8988T (cell line): ENCODE measurements around the gene ATF4.

ENCODE experiments used
- DNase-seq: peaks from one replicate; pipeline ENCODE4 v3.0.0; 2011

Gene ATF4, protein sequence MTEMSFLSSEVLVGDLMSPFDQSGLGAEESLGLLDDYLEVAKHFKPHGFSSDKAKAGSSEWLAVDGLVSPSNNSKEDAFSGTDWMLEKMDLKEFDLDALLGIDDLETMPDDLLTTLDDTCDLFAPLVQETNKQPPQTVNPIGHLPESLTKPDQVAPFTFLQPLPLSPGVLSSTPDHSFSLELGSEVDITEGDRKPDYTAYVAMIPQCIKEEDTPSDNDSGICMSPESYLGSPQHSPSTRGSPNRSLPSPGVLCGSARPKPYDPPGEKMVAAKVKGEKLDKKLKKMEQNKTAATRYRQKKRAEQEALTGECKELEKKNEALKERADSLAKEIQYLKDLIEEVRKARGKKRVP

DNA sequence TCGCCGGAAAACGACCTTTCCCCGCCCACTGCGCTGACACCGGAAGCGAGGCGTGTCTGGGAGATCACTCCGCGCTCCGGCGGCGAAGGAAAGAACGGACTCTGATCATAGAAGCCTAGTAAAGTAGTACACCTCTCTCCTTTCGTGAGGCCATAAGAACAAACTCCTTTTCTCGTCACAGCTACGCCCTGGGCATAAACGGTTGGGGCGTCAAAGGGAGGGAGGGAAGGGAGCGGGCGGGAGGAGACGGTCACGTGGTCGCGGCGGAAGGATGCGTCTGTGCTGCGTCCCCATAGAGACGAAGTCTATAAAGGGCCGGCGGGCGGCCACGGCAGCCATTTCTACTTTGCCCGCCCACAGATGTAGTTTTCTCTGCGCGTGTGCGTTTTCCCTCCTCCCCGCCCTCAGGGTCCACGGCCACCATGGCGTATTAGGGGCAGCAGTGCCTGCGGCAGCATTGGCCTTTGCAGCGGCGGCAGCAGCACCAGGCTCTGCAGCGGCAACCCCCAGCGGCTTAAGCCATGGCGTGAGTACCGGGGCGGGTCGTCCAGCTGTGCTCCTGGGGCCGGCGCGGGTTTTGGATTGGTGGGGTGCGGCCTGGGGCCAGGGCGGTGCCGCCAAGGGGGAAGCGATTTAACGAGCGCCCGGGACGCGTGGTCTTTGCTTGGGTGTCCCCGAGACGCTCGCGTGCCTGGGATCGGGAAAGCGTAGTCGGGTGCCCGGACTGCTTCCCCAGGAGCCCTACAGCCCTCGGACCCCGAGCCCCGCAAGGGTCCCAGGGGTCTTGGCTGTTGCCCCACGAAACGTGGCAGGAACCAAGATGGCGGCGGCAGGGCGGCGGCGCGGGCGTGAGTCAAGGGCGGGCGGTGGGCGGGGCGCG is at the start of gene ATF4:
Gene ATF4 (plus strand): TSS at position 337 of the 880 bp plus-strand sequence. CDS start 884 bp downstream, outside the sequence.
- no peak for DNase-seq

DNA sequence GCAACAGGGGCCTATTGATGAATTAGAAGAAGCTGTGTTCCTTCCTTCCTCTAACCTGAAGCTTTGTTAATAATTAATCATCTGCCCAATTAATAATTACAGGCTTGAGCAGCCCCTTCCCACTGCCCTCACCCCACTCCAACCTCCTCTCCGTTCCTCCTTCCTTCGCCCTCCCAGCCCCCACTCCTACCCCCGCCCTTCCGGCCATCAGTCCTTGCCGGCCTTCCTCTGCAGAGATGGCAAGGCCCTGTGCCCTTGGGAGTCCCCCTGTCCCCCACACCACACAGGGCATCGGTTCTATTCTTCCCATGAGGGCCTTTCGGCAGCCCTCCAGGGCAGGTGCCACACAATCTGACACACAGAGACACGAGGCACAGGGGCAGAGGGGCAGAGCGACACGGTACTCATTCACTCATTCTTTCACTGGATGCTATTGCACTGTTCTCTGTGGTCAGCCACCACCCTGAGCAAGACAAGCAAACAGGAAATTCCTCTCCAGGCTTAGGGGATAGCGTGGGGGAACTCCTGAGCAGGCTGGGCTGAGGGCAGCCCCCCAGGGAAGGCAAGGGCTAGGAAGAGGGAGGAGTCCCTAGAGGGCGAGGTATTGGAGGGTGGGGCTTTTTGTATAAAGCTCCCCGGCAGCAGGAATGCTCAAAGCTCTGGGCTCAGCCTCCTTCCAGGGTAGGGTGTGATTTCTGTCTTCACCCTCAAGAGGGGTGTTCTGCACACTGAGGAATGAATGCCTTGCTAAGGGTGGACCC is 48.8 kb upstream of the ATF4 start:
- no peak for DNase-seq

DNA sequence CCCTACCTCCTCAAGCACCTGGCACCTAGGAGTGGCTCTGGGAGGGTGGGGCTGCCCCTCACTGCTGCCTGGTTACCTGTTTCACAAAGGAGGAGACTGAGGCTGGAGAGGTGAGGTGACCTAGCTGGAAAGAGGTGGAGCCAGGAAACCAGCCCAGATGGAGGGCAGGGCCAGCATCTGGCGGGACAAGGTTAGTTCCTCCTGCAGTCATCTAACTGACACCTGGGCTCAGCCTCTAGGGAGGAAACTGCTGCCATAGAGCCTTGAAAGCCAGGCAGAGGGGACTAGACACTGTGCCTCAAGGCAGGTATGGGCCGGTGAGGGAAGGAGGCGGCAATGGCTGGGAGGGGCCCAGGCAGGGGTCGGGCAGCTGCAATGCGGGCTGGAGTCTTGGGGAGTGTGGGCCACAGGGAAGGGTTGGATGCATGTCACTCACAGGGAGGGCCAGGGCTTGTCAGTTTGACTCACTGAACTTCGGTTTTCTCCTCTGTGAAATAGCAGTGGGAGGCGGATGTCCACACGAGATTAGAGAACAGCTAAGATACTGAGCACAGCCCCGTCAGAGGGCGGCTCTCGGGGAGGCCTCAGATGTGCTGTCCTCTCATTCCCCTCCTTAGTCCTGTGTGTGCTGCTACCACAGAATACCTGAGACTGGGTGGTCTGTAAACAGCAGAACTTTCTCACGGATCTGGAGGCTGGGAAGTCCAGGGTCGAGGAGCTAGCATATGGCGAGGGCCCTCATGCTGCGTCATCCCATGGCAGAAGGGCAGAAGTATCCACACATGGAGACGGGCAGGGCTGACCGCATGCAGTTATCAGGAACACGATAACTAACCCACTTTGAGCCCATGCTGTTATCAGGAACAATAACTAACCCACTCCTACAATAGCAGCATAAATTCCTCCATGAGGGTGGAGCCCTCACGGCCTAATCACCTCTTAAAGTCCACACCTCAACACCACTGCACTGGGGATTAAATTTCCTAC is 47.5 kb upstream of the ATF4 start:
- no peak for DNase-seq

DNA sequence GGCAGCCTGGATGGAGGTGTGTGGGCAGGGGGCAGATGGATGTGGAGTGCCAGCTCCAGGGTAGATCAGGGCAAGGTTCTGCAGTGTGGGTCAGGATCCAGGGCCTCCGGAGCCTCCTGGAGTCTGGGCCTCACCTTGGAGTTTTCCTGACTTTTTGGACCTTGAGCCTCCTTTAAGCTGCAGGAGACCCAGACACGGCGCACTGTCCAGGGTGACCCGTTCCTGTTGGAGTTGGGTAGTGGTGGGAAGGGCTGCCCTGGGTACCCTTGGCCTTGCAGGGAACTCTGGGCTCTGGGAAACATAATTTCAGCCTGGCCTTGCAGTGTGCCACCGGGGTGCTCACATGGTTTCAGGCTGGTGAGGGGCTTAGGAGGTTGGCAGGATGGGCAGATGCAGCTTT is 46.5 kb upstream of the ATF4 start:
- DNase-seq = no peak

DNA sequence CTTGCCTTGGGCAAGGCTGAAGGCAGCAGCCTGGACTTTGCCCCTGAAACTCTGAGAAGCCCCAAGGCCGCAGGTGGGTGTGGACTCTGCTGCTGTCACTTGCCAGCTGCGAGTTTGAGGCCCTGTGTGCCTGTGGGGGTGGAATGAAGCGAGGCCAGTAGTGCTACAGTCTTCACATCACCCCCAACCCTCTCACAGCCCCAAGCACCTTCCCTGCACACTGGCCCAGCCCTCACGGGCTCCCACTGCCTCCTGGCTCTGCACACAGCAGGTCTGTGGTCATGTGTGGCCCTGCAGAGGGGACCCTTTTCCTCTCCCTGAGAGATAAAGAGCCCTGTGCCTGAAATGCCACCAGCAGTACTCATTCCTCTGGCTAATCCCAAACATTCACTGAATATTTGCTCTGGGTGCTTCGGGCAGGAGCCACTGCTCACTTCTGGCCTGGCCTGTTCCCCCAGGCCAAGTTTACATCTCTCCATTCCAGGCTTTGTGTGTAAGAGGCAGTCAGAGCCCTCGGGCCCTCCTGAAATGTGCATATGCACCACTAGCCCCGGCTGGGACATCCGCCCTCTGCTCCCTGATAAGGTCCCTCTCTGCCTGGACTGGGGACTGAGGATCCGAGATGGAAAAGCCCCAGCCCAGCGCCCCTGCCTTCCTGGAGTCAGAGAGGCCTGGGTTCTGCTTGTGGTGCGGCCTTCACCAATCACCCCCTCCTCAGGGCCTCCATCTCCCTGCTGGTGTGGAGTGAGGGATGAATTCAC is 45.8 kb upstream of the ATF4 start:
- DNase-seq = no peak

DNA sequence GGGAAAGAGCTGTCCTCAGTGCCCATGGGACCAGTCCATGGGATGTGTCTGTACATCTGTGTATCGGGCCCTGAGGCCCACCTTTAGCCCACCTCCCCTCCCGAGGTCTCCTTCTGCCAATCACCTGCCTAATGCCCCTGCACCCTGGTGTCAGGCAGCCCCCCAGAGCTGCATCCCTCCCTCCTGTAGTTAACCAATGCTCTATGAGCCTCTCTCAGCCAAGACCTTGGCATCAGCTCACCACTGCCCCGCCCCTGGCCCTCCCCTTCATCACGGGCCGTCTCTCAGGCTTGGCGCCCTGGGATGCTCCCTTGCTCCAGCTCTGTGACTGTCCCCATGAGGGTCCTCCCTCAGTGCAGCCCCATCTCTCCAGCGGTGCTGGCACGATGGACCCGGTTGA is 45.0 kb upstream of the ATF4 start:
- no peak for DNase-seq

DNA sequence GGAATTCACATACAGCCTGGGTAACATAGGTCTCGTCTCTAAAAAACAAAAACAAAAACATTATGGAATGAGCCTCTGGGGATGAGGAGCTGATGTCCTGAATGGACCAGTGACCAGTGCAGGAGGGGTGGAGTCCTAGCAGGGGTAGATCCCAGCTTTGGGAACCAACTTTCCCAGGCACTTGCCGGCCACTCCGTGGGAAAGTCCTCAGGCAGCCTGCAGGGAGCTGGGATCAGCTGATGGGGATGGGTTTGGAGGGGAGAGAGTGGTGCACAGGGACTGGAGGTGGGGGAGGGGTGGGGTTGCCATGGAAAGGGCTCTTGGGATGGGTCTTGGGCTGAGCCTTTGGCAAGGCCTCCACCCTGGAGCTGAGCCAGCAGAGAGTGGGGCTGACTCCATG is 44.5 kb upstream of the ATF4 start:
- no peak for DNase-seq

DNA sequence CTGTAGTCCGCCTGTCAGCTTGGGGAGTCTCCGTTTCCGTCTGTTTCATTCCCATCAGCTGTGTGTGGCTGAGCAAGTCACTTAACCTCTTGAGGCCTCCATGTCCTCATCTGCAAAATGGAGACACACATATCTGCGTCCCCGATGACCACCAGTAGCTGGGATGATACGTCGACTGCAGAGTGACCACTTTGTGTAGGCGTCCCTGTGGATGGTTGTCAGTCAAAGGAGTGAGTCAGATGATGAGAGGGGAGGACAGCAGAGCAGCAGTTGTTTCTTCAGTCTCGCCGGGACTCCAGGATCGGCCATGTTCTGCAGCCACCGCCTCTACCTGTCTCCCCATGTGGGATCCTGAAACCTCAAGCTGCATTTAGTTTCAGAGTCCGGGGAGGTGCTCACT is 43.7 kb upstream of the ATF4 start:
- DNase-seq = no peak

DNA sequence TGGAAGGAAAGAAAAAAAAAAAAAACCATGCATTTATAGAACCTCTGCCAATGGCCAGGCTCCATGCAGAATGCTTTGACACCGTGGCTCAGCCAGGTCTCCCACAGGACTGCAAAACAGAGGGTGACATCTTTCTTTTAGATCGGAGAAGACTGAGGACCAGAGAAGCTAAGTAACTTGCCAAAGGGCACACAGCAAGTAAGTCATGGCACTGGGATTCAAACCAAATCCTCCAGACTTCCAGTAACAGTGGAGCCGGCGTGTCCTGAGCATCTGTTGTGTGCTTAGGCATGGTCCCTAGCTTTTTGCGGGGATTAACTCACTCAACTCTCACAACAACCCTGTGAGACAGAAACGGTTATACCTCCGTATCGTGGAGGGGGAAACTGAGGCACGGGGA is 42.8 kb upstream of the ATF4 start:
- DNase-seq = no peak

DNA sequence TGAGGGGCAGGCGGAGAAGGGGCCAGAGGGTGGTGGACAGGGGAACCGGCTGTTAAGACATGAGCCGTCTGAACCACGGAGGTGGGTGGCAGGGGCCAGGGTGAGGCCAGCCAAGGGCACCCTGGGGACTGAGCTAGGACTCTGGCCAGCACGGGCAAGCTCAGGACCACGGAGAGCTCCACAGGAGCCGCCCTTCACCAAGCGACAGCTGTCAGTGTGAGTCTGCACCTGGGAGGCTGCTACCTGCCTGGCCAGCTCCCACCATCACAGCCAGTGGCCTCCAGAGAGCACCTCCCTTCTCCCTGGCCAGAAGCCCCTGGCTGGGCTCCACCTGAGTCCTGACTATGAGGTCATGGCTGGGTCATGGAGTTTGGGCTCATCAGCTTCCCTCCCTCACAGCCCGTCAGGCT is 41.9 kb upstream of the ATF4 start:
- DNase-seq = no peak

DNA sequence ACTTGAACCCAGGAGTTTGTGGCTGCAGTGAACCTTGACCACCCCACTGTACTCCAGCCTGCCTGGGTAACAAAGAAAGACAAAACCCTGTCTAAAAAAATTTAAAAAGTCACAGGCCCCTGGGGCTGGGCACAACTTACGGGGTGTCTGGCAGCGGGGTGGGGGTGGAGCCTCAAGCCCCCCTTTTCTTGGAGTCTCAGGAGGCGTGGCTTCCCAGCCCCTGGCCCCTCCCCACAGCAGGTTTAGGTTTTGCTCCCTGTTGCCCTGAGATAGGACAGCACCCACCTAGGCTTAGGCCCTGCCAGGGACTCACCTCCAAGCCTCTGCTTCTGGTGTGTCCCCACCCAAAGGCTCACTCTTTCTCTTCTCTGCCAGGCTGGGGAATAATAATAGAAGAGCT is 41.1 kb upstream of the ATF4 start:
- no peak for DNase-seq

DNA sequence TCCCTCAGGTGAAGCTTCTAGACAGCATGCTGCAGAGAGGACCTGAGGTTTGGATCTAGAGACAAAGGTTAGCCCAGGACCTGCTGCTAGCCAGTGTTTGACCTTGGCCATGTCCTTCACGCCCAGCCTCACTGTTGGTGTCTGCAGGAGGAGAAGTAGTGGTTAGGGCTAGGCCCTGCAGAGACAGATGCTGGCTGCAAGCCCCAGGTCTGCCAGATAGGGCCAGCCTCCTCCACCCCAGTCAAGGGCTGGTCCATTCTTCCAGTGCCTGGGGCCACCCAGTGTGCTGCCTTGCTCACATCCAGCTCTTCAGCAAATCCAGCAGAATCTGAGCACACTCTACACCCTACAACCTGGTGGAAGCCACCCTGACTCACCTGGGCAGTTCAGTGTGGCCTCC is 39.8 kb upstream of the ATF4 start:
- DNase-seq = no peak

DNA sequence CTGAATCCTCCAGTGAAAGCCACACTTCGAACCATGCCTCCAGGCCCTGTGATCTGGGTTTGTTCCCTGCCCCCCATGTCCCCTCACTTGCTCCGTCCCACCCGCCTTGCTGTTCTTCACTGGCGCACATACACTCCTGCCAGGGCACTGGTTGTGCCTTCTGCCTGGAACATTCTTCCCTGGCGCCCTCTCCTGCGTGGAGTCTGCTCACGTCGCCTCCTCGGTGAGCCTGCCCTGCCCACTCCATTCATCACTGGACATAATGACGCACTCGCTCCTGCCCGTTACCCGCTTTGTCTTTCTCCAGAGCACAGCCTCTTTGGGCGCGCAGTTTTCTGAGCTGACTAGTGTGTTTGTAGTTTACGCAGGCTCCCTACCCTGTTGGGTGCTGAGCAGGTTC is 39.3 kb upstream of the ATF4 start:
- DNase-seq = no peak

DNA sequence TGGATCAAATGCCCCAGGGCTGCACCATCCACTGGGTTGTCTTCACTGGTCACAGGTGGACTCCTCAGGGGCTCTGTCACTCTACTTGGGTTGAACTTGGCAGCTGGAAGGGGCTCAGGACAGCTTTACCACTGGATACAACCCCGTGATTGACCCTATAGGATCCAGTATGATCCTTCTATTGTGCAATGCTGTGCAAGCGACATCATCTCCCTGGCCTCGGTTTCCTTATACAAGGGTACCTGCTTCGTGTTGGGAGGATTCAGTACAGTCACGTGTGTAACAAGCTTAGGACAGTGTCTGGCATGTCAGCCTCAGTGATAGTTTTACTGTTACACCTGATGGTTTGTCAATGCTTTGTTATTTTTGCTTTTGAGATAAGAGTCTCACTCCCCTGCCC is 38.8 kb upstream of the ATF4 start:
- DNase-seq = no peak

DNA sequence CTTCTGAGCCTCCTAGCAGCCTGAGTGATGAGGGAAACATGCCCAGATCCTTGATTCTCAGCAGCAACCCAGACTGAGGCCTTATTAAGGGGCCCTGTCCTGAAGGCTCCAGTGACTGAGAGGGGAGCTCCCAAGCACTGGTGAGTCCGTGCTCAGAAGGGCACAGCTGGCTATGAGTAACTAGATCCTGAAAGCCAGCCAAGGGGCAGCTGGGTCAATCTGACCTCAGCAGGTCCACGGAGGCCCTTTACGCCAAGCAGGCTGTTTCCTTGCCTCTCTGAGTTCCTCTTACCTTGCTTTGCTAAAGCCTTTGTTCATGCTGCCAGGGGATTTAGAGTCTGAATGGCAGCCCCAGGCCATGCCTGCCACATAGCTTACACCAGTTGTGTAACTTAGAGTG is 37.6 kb upstream of the ATF4 start:
- peak; percentile 10 for DNase-seq

DNA sequence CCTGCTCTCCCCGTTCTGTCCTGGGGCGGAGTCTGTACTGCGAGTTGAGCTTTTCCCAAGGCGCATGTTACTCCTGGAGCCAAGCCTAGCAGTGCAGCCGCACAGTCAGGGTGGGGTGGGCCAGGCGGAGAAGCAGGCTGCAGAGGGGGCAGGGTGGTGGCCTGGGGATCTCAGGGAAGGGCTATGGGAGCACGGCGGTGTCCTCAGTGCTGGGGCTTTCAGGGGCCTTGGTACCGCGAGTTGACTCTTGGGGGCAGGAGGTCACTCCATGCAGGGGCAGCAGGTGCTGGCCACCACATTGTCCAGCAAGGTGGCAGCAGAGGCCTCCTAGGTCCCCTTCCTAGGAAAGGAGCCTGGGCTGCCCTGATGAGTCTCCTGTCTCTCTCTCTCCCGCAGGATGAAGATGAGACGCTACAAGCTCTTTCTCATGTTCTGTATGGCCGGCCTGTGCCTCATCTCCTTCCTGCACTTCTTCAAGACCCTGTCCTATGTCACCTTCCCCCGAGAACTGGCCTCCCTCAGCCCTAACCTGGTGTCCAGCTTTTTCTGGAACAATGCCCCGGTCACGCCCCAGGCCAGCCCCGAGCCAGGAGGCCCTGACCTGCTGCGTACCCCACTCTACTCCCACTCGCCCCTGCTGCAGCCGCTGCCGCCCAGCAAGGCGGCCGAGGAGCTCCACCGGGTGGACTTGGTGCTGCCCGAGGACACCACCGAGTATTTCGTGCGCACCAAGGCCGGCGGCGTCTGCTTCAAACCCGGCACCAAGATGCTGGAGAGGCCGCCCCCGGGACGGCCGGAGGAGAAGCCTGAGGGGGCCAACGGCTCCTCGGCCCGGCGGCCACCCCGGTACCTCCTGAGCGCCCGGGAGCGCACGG is 33.2 kb upstream of the ATF4 start:
- peak; percentile 37 for DNase-seq

DNA sequence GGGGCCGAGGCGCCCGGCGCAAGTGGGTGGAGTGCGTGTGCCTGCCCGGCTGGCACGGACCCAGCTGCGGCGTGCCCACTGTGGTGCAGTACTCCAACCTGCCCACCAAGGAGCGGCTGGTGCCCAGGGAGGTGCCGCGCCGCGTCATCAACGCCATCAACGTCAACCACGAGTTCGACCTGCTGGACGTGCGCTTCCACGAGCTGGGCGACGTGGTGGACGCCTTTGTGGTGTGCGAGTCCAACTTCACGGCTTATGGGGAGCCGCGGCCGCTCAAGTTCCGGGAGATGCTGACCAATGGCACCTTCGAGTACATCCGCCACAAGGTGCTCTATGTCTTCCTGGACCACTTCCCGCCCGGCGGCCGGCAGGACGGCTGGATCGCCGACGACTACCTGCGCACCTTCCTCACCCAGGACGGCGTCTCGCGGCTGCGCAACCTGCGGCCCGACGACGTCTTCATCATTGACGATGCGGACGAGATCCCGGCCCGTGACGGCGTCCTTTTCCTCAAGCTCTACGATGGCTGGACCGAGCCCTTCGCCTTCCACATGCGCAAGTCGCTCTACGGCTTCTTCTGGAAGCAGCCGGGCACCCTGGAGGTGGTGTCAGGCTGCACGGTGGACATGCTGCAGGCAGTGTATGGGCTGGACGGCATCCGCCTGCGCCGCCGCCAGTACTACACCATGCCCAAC is 32.4 kb upstream of the ATF4 start:
- peak; percentile 14 for DNase-seq

DNA sequence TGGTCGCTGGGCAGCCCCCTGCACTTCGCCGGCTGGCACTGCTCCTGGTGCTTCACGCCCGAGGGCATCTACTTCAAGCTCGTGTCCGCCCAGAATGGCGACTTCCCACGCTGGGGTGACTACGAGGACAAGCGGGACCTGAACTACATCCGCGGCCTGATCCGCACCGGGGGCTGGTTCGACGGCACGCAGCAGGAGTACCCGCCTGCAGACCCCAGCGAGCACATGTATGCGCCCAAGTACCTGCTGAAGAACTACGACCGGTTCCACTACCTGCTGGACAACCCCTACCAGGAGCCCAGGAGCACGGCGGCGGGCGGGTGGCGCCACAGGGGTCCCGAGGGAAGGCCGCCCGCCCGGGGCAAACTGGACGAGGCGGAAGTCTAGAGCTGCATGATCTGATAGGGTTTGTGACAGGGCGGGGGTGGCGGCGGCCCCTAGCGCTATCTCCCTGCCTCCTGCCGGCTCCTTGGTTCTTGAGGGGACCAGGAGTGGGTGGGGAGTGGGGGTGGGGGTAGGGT is 31.7 kb upstream of the ATF4 start:
- peak; percentile 4 for DNase-seq
